Stomach smooth muscle (tissue), 2 donors: ENCODE results near the gene C2.
A peak's percentile ranks its signal among the peaks of the same experiment; 100 is the strongest.

Experiments used
- H3K27ac ChIP-seq: one replicate; pipeline ENCODE4 v1.7.0; 2013; ENCODE audit warnings: mild to moderate bottlenecking, low read length, inconsistent platforms
- H3K27me3 ChIP-seq, 2 donors: one replicate each; pipeline ENCODE4 v1.7.0; 2013; ENCODE audit warnings: low read length in 2 of 2; ENCODE audit not compliant: insufficient read depth in 2 of 2, control insufficient read depth in 1 of 2
- H3K36me3 ChIP-seq, 2 donors: one replicate each; pipeline ENCODE4 v1.7.0; 2013; ENCODE audit warnings: low read length in 2 of 2; ENCODE audit not compliant: control insufficient read depth in 2 of 2, insufficient read depth in 2 of 2
- H3K4me1 ChIP-seq: one replicate; pipeline ENCODE4 v1.7.0; 2013; ENCODE audit warnings: low read length; ENCODE audit not compliant: control insufficient read depth, insufficient read depth
- H3K4me3 ChIP-seq, 2 donors: one replicate each; pipeline ENCODE4 v1.7.0; 2013; ENCODE audit warnings: low read length in 2 of 2
- H3K9ac ChIP-seq, 2 donors: one replicate each; pipeline ENCODE4 v1.7.0; 2013; ENCODE audit warnings: low read length in 2 of 2, mild to moderate bottlenecking in 1 of 2
- H3K9me3 ChIP-seq, 2 donors: one replicate each; pipeline ENCODE4 v1.7.0; 2013; ENCODE audit warnings: low read length in 2 of 2; ENCODE audit not compliant: control insufficient read depth in 2 of 2
- donor health status: healthy.
- donor health status: Pancreatic carcinoma.

Gene C2

GRCh38 chr6:31945507-31946369 is 18.2 kb downstream of the C2 start, which contains the start of gene CFB:
Gene CFB (plus strand): TSS chr6:31946095. CDS start chr6:31946222, 127 bp downstream.
- no peaks in the 10 kb centered on the region for H3K36me3 ChIP-seq
- peaks cover 2 to 7% of the 10 kb centered on the region in 2 donors for H3K27me3 ChIP-seq
- peak within 1 kb of the TSS; percentile 53 for H3K27ac ChIP-seq
- no peaks in the 10 kb centered on the region for H3K9me3 ChIP-seq
- H3K4me1 ChIP-seq: peaks cover 16% of the 10 kb centered on the region
- peak within 1 kb of the TSS; percentile 4 to 64 for H3K9ac ChIP-seq
- peak within 1 kb of the TSS; percentile 23 to 66 for H3K4me3 ChIP-seq

- peak overlapping the region; percentile 4 to 64 for H3K9ac ChIP-seq
- H3K4me3 ChIP-seq: peak overlapping the region in 1 of 2 donors; percentile 66
- H3K9me3 ChIP-seq: no peaks in the 10 kb centered on the region
Observed at GRCh38 chr6:31946370-31946885, 18.9 kb downstream of the C2 start.

GRCh38 chr6:31947070-31947675 is 19.7 kb downstream of the C2 start:
- peaks cover 2 to 5% of the 10 kb centered on the region in 2 donors for H3K27me3 ChIP-seq
- no peak overlapping the region for H3K9ac ChIP-seq
- peaks cover 7 to 8% of the 10 kb centered on the region in 2 donors for H3K36me3 ChIP-seq
- no peak overlapping the region for H3K27ac ChIP-seq
- H3K9me3 ChIP-seq: no peaks in the 10 kb centered on the region
- no peak overlapping the region for H3K4me3 ChIP-seq
- peaks cover 16% of the 10 kb centered on the region for H3K4me1 ChIP-seq

More at GRCh38 chr6:31946370-31946885, 18.9 kb downstream of the C2 start:
- Histone ChIP-seq H3K27ac (peak overlapping the region; percentile 53), H3K27me3 (peaks cover 2 to 5% of the 10 kb centered on the region in 2 donors), H3K36me3 (peaks cover 0 to 3% of the 10 kb centered on the region in 2 donors), H3K4me1 (peaks cover 16% of the 10 kb centered on the region)

- Histone ChIP-seq H3K4me1 (peaks cover 16% of the 10 kb centered on the region), H3K4me3 (no peak overlapping the region), H3K9me3 (no peaks in the 10 kb centered on the region), H3K36me3 (peaks cover 12 to 14% of the 10 kb centered on the region in 2 donors), H3K9ac (no peak overlapping the region), H3K27me3 (peaks cover 2% of the 10 kb centered on the region in 2 donors), H3K27ac (no peak overlapping the region)
Observed at GRCh38 chr6:31947864-31948263, 20.3 kb downstream of the C2 start.

GRCh38 chr6:31948306-31948705 is 20.8 kb downstream of the C2 start:
- Histone ChIP-seq H3K27ac (no peak overlapping the region), H3K9me3 (no peaks in the 10 kb centered on the region), H3K4me3 (no peak overlapping the region), H3K4me1 (peaks cover 16% of the 10 kb centered on the region), H3K9ac (no peak overlapping the region), H3K36me3 (peaks cover 16 to 18% of the 10 kb centered on the region in 2 donors), H3K27me3 (no peaks in the 10 kb centered on the region)

DNA sequence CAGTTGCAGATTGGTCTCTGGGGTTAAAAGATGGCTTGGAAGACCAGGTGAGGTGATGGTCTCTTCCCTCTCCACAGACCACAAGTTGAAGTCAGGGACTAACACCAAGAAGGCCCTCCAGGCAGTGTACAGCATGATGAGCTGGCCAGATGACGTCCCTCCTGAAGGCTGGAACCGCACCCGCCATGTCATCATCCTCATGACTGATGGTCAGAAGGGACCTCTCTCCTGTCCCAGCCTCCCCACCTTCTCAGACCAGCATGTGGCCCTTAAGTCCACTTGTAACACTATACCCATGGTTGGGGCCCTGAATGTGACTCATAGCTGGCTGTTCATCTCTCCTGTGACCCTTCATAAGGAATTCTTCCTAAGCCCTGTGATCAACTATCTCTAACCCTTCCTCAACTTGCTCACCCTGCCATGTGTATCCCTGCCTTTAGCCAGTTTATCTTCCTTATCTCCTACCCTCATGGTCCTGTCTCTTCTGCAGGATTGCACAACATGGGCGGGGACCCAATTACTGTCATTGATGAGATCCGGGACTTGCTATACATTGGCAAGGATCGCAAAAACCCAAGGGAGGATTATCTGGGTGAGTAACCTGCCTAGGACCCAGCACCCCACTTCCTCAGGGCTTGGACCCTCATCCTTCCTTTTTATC is 21.4 kb downstream of the C2 start:
- no peak overlapping the region for H3K4me3 ChIP-seq
- H3K36me3 ChIP-seq: peaks cover 22 to 23% of the 10 kb centered on the region in 2 donors
- H3K4me1 ChIP-seq: peaks cover 16% of the 10 kb centered on the region
- H3K9ac ChIP-seq: no peak overlapping the region
- no peak overlapping the region for H3K27ac ChIP-seq
- no peaks in the 10 kb centered on the region for H3K9me3 ChIP-seq
- H3K27me3 ChIP-seq: no peaks in the 10 kb centered on the region

DNA sequence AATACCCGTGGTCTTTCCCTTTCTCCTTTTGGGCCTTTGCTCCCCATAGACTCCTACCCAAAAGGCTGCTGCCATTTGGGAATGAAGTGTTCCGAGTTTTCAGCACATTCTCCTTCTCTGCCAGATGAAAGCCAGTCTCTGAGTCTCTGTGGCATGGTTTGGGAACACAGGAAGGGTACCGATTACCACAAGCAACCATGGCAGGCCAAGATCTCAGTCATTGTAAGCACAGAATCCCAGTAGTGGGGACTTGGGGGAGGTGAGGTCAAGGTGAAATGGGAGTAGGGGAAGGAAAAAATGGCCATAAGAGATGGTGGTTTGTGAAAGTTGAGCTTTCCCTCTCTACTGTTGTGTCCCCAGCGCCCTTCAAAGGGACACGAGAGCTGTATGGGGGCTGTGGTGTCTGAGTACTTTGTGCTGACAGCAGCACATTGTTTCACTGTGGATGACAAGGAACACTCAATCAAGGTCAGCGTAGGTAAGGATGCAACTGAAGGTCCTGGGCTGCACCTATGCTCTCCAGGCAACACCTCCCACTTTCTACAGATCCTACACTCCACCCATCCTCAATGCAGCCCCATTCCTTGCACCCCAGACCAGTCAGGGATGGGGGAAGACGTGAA is 22.5 kb downstream of the C2 start:
- Histone ChIP-seq H3K36me3 (peaks cover 33 to 35% of the 10 kb centered on the region in 2 donors), H3K27me3 (no peaks in the 10 kb centered on the region), H3K4me1 (peaks cover 15% of the 10 kb centered on the region), H3K9ac (no peak overlapping the region), H3K27ac (no peak overlapping the region), H3K9me3 (no peaks in the 10 kb centered on the region), H3K4me3 (no peak overlapping the region)

DNA sequence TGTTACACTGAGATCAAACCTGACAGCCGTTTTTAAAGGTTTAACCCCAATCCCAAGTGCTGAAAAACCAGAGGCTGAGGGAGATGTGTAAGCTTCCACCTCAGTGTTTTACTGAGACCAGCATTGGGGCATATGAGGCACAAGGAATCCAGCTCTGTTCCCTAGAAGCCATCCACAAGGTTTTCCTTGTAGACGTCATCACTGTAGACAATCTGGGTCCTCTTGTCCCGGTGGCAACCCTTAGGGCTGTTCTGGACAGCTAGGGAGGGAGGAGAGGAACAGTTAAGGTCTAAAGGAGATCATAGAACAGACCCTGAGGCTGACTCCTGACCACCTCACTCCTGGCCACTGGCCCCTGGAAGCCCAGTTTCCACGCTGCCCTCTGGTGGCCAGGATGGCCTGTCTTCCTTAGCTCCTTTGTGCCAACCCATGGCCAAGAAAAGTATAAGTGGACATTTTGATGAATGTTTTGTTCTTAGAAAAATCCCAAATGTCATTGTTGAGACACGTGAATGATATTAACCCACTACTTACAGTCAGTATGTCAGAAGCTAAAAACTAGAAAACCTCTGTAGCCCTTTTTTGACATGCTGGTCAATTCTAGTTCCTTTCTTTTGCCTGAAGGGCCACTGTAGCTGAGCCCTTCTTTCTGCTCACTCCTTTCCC is 24.8 kb downstream of the C2 start:
- H3K27me3 ChIP-seq: no peaks in the 10 kb centered on the region
- H3K27ac ChIP-seq: peak overlapping the region; percentile 24
- H3K4me3 ChIP-seq: no peak overlapping the region
- H3K9me3 ChIP-seq: no peaks in the 10 kb centered on the region
- peaks cover 44 to 45% of the 10 kb centered on the region in 2 donors for H3K36me3 ChIP-seq
- H3K4me1 ChIP-seq: no peaks in the 10 kb centered on the region
- H3K9ac ChIP-seq: no peak overlapping the region

DNA sequence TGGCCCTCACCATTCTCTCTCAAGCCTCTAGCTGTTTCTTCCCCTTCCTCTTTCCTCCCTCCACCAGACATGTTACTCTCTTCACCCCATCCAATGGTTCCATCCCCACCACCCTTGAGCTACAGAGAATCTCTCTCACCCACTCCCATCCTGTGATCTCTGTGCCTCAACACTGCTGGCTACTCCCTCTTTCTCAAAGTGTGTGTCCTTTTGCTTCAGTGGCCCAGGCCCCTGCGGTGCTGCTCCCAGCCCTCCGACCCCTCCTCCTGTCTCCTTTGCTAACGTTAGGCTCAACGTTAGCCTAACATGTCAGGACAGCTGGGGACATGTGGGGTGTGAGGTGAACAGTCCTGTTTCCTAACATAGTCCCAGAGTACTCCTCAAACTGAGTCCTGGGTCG is 25.4 kb downstream of the C2 start:
- H3K27me3 ChIP-seq: no peaks in the 10 kb centered on the region
- H3K27ac ChIP-seq: no peak overlapping the region
- H3K9ac ChIP-seq: no peak overlapping the region
- H3K36me3 ChIP-seq: peaks cover 44 to 45% of the 10 kb centered on the region in 2 donors
- H3K9me3 ChIP-seq: no peaks in the 10 kb centered on the region
- H3K4me1 ChIP-seq: peaks cover 3% of the 10 kb centered on the region
- no peak overlapping the region for H3K4me3 ChIP-seq

GRCh38 chr6:31954511-31954910 is 27.0 kb downstream of the C2 start:
- no peak overlapping the region for H3K9ac ChIP-seq
- H3K36me3 ChIP-seq: peaks cover 44 to 45% of the 10 kb centered on the region in 2 donors
- no peaks in the 10 kb centered on the region for H3K9me3 ChIP-seq
- H3K4me3 ChIP-seq: no peak overlapping the region
- H3K27ac ChIP-seq: no peak overlapping the region
- no peaks in the 10 kb centered on the region for H3K27me3 ChIP-seq
- H3K4me1 ChIP-seq: peaks cover 16% of the 10 kb centered on the region
